ENCODE measurements around the gene VIPR2.

DNA sequence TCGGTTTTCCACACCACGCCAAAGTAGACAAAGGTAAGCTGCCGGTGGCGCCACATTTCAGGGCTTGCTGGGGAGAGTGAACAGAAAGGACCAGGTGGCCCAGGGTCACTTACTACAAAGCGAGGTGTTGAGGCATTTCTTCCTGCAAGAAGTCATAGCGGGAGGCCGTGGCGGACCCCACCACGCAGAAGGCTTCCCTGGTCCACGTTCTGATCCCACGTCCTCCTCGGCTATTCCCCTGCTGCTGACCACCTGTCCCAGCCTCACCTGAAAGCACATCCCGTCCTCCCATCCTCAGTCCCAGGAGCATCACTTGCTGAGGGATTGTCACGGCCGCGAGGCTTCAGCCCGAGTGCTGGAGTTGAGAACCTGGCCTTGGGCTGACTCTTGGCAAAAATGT lies 149.2 kb downstream of the VIPR2 start:
- no peak for TF ChIP-seq ZNF70 (CRISPR knock-in tag; IDR thresholded peaks at IDR 0.05)
- no peak for TF ChIP-seq PPARA (CRISPR knock-in tag; IDR thresholded peaks at IDR 0.05; ENCODE audit: borderline replicate concordance)
- no peak for TF ChIP-seq RARB (CRISPR knock-in tag; IDR thresholded peaks at IDR 0.05)
- TF ChIP-seq ZFP30 (CRISPR knock-in tag; IDR thresholded peaks at IDR 0.05) = no peak
- no peak for TF ChIP-seq ZNF565 (CRISPR knock-in tag; conservative IDR thresholded peaks at IDR 0.05; ENCODE audit: low read depth)
- TF ChIP-seq, protein P1, sequence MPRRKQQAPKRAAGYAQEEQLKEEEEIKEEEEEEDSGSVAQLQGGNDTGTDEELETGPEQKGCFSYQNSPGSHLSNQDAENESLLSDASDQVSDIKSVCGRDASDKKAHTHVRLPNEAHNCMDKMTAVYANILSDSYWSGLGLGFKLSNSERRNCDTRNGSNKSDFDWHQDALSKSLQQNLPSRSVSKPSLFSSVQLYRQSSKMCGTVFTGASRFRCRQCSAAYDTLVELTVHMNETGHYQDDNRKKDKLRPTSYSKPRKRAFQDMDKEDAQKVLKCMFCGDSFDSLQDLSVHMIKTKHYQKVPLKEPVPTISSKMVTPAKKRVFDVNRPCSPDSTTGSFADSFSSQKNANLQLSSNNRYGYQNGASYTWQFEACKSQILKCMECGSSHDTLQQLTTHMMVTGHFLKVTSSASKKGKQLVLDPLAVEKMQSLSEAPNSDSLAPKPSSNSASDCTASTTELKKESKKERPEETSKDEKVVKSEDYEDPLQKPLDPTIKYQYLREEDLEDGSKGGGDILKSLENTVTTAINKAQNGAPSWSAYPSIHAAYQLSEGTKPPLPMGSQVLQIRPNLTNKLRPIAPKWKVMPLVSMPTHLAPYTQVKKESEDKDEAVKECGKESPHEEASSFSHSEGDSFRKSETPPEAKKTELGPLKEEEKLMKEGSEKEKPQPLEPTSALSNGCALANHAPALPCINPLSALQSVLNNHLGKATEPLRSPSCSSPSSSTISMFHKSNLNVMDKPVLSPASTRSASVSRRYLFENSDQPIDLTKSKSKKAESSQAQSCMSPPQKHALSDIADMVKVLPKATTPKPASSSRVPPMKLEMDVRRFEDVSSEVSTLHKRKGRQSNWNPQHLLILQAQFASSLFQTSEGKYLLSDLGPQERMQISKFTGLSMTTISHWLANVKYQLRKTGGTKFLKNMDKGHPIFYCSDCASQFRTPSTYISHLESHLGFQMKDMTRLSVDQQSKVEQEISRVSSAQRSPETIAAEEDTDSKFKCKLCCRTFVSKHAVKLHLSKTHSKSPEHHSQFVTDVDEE (CRISPR knock-in tag; IDR thresholded peaks at IDR 0.05) = no peak
- TF ChIP-seq CSRNP3 (CRISPR knock-in tag; IDR thresholded peaks at IDR 0.05) = no peak
- TF ChIP-seq, protein P2, sequence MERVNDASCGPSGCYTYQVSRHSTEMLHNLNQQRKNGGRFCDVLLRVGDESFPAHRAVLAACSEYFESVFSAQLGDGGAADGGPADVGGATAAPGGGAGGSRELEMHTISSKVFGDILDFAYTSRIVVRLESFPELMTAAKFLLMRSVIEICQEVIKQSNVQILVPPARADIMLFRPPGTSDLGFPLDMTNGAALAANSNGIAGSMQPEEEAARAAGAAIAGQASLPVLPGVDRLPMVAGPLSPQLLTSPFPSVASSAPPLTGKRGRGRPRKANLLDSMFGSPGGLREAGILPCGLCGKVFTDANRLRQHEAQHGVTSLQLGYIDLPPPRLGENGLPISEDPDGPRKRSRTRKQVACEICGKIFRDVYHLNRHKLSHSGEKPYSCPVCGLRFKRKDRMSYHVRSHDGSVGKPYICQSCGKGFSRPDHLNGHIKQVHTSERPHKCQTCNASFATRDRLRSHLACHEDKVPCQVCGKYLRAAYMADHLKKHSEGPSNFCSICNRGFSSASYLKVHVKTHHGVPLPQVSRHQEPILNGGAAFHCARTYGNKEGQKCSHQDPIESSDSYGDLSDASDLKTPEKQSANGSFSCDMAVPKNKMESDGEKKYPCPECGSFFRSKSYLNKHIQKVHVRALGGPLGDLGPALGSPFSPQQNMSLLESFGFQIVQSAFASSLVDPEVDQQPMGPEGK (CRISPR knock-in tag; IDR thresholded peaks at IDR 0.05; ENCODE audit: borderline replicate concordance) = no peak
- no peak for TF ChIP-seq ARNTL (CRISPR knock-in tag; IDR thresholded peaks at IDR 0.05; ENCODE audit: borderline replicate concordance, low read depth)
- TF ChIP-seq CSDC2 (CRISPR knock-in tag; IDR thresholded peaks at IDR 0.05) = no peak
- no peak for TF ChIP-seq CREB5 (CRISPR knock-in tag; IDR thresholded peaks at IDR 0.05; ENCODE audit: low read depth)
- TF ChIP-seq ZFP3 (CRISPR knock-in tag; IDR thresholded peaks at IDR 0.05) = no peak
